OCI-LY3 (cell line): ENCODE data around the gene ZBTB7C.

Source experiments
- EZH2phosphoT487 ChIP-seq: fragments of 200-600 bp; shearing (Covaris generic); IDR thresholded peaks from 2 replicates; pipeline ENCODE4 v1.6.1; 2018; ENCODE audit warnings: antibody characterized with exemption, mixed run types, low read depth
- TF ChIP-seq, protein P1 (sequence below): fragments of 200-600, 300-600 bp; sonication (generic); IDR thresholded peaks from 2 replicates; pipeline ENCODE4 v1.5.1; 2014; ENCODE audit warnings: antibody characterized with exemption, low read length, low read depth

DNA sequence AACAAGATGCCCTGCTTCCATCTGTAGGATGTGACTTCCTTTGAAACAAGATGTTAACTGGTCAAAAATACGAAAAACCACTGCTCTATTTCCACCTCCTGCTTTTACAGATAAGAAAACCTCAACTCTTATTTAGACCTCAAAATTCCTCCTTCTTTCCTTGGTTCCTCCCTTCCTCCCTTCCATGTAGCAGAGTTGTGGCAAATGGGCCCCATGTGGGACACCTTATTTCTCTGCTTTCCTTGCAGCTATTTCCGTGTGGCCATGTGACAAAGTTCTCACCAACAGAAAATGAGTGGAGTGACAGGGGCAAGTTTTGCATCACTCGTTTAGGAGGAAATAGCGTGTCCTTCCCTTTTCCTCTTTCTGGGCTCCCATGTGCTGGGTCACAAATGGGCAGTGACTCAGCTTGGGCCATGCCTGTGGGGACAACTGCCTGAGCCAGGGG lies 409.4 kb downstream of the ZBTB7C start:
- TF ChIP-seq, protein P1, sequence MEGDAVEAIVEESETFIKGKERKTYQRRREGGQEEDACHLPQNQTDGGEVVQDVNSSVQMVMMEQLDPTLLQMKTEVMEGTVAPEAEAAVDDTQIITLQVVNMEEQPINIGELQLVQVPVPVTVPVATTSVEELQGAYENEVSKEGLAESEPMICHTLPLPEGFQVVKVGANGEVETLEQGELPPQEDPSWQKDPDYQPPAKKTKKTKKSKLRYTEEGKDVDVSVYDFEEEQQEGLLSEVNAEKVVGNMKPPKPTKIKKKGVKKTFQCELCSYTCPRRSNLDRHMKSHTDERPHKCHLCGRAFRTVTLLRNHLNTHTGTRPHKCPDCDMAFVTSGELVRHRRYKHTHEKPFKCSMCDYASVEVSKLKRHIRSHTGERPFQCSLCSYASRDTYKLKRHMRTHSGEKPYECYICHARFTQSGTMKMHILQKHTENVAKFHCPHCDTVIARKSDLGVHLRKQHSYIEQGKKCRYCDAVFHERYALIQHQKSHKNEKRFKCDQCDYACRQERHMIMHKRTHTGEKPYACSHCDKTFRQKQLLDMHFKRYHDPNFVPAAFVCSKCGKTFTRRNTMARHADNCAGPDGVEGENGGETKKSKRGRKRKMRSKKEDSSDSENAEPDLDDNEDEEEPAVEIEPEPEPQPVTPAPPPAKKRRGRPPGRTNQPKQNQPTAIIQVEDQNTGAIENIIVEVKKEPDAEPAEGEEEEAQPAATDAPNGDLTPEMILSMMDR: no peak
- TF ChIP-seq EZH2phosphoT487: no peak
